ENCODE measurements around the gene UBE2D2.
"Not testable (repeated sequence)": the region's sequence is repeated elsewhere in the genome, so short reads cannot be mapped to it uniquely, and the experiment has no call there.

The UBE2D2 gene

DNA sequence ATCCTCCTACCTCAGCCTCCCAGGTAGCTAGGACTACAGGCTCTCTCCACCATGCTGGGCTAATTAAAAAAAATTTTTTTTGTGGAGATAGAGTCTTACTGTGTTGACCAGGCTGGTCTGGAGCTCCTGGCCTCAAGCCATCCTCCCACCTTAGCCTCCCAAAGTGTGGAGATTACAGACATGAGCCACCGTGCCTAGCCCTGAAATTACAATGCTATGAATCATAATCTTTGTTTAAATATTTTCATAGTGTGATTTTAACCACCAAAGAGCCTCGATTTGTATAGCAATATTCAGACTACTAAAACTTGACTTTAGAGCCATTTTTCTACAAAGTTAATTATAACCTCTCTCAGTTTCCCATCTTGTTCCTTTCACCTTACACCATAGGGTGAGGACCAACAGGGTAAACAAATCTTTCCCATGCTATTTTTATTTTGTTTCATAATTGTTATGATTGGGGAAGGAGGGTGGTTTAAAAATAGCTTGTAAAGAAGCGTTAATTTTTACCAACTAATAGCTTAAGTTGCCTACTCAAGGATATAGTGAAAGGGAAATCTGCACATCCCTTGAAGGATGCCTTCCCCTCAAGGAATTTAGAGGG lies 32.7 kb downstream of the UBE2D2 start:
- TF ChIP-seq, protein P1, sequence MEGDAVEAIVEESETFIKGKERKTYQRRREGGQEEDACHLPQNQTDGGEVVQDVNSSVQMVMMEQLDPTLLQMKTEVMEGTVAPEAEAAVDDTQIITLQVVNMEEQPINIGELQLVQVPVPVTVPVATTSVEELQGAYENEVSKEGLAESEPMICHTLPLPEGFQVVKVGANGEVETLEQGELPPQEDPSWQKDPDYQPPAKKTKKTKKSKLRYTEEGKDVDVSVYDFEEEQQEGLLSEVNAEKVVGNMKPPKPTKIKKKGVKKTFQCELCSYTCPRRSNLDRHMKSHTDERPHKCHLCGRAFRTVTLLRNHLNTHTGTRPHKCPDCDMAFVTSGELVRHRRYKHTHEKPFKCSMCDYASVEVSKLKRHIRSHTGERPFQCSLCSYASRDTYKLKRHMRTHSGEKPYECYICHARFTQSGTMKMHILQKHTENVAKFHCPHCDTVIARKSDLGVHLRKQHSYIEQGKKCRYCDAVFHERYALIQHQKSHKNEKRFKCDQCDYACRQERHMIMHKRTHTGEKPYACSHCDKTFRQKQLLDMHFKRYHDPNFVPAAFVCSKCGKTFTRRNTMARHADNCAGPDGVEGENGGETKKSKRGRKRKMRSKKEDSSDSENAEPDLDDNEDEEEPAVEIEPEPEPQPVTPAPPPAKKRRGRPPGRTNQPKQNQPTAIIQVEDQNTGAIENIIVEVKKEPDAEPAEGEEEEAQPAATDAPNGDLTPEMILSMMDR (IDR thresholded peaks at IDR 0.05; ENCODE audit: low read depth, low read length), result no peak
- in situ Hi-C loops (cut with HindIII; ENCODE audit: low sequenced_read_pairs), result no loop called here
- peak; percentile 42 for DNase-seq (ENCODE audit: low read depth, low spot score)
- H3K4me3 ChIP-seq (ENCODE audit: low read depth, low read length), result no peak overlapping the region

- no peak overlapping the region for H3K4me3 ChIP-seq (ENCODE audit: low read depth, low read length)
- TF ChIP-seq, protein P1 (IDR thresholded peaks at IDR 0.05; ENCODE audit: low read depth, low read length), result no peak
- in situ Hi-C loops (cut with HindIII; ENCODE audit: low sequenced_read_pairs), result no loop called here
- DNase-seq (ENCODE audit: low read depth, low spot score), result no peak
Measured at GRCh38 chr5:139597134-139597533, 36.0 kb downstream of the UBE2D2 start.

DNA sequence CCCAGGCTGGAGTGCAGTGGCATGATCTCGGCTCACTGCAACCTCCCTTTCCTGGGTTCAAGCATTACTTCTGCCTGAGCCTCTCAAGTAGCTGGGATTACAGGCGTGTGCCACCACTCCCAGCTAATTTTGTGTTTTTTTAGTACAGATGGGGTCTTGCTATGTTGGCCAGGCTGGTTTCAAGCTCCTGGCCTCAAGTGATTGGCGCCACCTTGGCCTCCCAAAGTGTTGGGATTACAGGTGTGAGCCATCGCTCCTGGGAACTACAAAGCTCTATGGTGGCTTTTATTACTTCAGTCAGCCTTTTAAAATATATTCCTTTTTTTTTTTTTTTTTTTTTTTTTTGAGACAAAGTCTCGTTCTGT lies 37.4 kb downstream of the UBE2D2 start:
- in situ Hi-C loops (cut with HindIII; ENCODE audit: low sequenced_read_pairs); H3K4me3 ChIP-seq (ENCODE audit: low read depth, low read length); DNase-seq (ENCODE audit: low read depth, low spot score): not testable (repeated sequence)

GRCh38 chr5:139600336-139600949 lies 39.3 kb downstream of the UBE2D2 start:
- DNase-seq (ENCODE audit: low read depth, low spot score), result peak; percentile 57
- TF ChIP-seq, protein P1 (IDR thresholded peaks at IDR 0.05; ENCODE audit: low read depth, low read length), result no peak
- H3K4me3 ChIP-seq (ENCODE audit: low read depth, low read length), result no peak overlapping the region
- in situ Hi-C loops (cut with HindIII; ENCODE audit: low sequenced_read_pairs), result no loop called here

DNA sequence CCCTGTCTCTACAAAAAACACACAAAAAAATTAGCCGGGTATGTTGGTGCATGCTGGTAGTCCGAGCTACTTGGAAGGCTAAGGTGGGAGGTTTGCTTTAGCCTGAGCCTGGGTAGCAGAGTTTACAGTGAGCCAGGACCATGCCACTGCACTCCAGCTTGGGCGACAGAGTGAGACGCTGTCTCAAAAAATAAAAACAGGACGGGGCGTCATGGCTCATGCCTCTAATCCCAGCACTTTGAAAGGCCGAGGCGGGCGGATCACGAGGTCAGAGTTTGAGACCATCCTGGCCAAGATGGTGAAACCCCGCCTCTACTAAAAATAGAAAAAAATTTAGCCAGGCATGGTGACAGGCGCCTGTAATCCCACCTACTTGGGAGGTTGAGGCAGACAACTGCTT lies 40.3 kb downstream of the UBE2D2 start:
- in situ Hi-C loops (cut with HindIII; ENCODE audit: low sequenced_read_pairs), result no loop called here
- DNase-seq (ENCODE audit: low read depth, low spot score), result no peak
- TF ChIP-seq, protein P1 (IDR thresholded peaks at IDR 0.05; ENCODE audit: low read depth, low read length), result no peak
- no peak overlapping the region for H3K4me3 ChIP-seq (ENCODE audit: low read depth, low read length)

DNA sequence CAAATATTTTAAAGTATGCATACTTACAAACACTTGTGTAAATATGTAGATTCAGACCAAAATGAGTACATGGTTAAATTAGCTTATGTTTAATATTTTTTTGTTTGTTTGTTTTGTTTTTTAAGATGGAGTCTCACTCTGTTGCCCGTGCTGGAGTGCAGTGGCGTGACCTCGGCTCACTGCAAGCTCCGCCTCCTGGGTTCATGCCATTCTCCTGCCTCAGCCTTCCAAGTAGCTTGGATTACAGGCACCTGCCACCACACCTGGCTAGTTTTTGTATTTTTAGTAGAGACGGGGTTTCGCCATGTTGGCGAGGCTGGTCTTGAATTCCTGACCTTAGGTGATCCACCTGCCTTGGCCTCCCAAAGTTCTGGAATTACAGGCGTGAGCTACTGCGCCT lies 40.8 kb downstream of the UBE2D2 start:
- in situ Hi-C loops (cut with HindIII; ENCODE audit: low sequenced_read_pairs); DNase-seq (ENCODE audit: low read depth, low spot score); H3K4me3 ChIP-seq (ENCODE audit: low read depth, low read length): not testable (repeated sequence)

- TF ChIP-seq, protein P1 (IDR thresholded peaks at IDR 0.05; ENCODE audit: low read depth, low read length), result no peak
- no peak overlapping the region for H3K4me3 ChIP-seq (ENCODE audit: low read depth, low read length)
- in situ Hi-C loops (cut with HindIII; ENCODE audit: low sequenced_read_pairs), result no loop called here
- DNase-seq (ENCODE audit: low read depth, low spot score), result no peak
Measured at GRCh38 chr5:139605887-139606286, 44.7 kb downstream of the UBE2D2 start.

Measured in astrocyte of the spinal cord (primary cell).